ENCODE data around the gene LRRC4B. TPM values are rescaled to one million over a fixed set of nuclear protein-coding genes. Genes with fewer than 3 reads are reported as not detected.

LRRC4B gene
- polyA plus RNA-seq, 1 of the 3 experiments (the other 2 are of a cell fraction) = 6.9 TPM

DNA sequence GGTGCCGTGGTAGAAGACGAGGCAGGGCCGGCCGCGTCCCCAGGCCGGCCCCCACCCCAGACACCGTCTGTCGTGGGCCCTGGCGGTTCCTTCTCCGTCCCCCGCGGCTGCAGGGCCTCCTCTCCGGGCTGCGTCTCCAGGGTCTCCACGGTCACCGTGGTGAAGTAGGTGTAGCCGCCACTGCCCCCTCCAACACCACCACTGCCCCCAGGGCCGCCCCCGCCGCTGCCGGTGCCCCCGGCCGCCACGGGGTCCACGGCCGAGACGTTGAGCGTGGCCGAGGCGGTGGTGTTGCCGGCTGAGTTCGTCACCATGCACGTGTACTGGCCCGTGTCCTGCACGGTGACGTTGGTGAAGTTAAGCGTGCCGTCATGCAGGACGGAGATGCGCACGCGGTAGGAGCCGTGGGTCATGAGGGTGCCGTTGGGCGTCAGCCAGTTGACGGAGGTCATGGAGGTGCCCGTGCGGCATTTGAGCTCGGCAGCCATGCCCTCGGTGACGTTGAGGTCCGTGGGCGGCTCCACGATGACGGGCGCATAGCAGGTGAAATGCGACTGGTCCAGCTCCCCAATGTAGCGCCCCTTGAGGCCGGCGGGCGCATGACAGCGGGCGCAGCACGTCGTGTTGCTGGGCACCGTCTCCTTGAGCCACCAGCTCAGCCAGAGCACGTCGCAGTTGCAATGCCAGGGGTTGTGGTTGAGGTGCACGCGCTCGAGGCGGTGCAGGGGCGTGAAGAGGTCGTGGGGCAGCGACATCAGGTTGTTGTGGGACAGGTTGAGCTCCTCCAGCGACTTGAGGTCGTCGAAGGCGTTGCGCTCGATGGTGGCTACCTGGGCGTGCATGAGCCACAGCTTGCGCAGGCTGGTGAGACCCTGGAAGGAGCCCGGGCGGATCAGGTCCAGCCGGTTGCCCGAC lies 49.9 kb downstream of the LRRC4B start:
- no peaks in the 10 kb centered on the region for H3K9me2 ChIP-seq
- WGBS (ENCODE audit: low lambda C conversion rate) = 95% methylated on average over 71 of the region's 87 CpGs
- H3K4me3 ChIP-seq (ENCODE audit: low read depth in 2 of 2, low read length in 1 of 2) = no peak overlapping the region
- ChIA-PET CTCF (interaction anchor here (0.9 to 1.7 kb wide), 5 partner anchors 10 to 38 kb away, joined by 3 to 11 read pairs (median 4); no protein-coding TSS in a partner anchor), POLR2A (no interaction called here)
- DNase-seq = no peak
- H3K79me2 ChIP-seq (ENCODE audit: insufficient read depth) = no peaks in the 10 kb centered on the region
- no peaks in the 10 kb centered on the region for H3F3A ChIP-seq (replicated peaks; ENCODE audit: insufficient read depth)
- TF ChIP-seq, protein P1, sequence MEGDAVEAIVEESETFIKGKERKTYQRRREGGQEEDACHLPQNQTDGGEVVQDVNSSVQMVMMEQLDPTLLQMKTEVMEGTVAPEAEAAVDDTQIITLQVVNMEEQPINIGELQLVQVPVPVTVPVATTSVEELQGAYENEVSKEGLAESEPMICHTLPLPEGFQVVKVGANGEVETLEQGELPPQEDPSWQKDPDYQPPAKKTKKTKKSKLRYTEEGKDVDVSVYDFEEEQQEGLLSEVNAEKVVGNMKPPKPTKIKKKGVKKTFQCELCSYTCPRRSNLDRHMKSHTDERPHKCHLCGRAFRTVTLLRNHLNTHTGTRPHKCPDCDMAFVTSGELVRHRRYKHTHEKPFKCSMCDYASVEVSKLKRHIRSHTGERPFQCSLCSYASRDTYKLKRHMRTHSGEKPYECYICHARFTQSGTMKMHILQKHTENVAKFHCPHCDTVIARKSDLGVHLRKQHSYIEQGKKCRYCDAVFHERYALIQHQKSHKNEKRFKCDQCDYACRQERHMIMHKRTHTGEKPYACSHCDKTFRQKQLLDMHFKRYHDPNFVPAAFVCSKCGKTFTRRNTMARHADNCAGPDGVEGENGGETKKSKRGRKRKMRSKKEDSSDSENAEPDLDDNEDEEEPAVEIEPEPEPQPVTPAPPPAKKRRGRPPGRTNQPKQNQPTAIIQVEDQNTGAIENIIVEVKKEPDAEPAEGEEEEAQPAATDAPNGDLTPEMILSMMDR (IDR thresholded peaks at IDR 0.05) = peak; percentile 27; the same call in 1 of the 2 replicates
- TF ChIP-seq, protein P2, sequence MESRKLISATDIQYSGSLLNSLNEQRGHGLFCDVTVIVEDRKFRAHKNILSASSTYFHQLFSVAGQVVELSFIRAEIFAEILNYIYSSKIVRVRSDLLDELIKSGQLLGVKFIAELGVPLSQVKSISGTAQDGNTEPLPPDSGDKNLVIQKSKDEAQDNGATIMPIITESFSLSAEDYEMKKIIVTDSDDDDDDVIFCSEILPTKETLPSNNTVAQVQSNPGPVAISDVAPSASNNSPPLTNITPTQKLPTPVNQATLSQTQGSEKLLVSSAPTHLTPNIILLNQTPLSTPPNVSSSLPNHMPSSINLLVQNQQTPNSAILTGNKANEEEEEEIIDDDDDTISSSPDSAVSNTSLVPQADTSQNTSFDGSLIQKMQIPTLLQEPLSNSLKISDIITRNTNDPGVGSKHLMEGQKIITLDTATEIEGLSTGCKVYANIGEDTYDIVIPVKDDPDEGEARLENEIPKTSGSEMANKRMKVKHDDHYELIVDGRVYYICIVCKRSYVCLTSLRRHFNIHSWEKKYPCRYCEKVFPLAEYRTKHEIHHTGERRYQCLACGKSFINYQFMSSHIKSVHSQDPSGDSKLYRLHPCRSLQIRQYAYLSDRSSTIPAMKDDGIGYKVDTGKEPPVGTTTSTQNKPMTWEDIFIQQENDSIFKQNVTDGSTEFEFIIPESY (IDR thresholded peaks at IDR 0.05; ENCODE audit: borderline replicate concordance, low read depth) = no peak
- H3K27me3 ChIP-seq (ENCODE audit: insufficient read depth) = no peaks in the 10 kb centered on the region
- H2AFZ ChIP-seq (ENCODE audit: low read depth) = no peak overlapping the region
- no peak overlapping the region for H3K4me2 ChIP-seq
- peaks cover 0 to 20% of the 10 kb centered on the region in 2 experiments; a peak in 1 of 4 replicates for H3K4me1 ChIP-seq (ENCODE audit: control insufficient read depth in 1 of 2, insufficient read depth in 2 of 2, low read depth in 1 of 2, low read length in 1 of 2)
- no peak overlapping the region for H3K27ac ChIP-seq (ENCODE audit: low read depth in 2 of 2, low read length in 1 of 2)
- H3K36me3 ChIP-seq (replicated peaks in 1 of 2; ENCODE audit: control insufficient read depth in 1 of 2, insufficient read depth in 2 of 2, low read length in 1 of 2) = no peaks in the 10 kb centered on the region
- H3K9ac ChIP-seq = no peak overlapping the region
- H4K20me1 ChIP-seq (ENCODE audit: insufficient read depth) = no peaks in the 10 kb centered on the region
- H3K9me3 ChIP-seq = no peaks in the 10 kb centered on the region

DNA sequence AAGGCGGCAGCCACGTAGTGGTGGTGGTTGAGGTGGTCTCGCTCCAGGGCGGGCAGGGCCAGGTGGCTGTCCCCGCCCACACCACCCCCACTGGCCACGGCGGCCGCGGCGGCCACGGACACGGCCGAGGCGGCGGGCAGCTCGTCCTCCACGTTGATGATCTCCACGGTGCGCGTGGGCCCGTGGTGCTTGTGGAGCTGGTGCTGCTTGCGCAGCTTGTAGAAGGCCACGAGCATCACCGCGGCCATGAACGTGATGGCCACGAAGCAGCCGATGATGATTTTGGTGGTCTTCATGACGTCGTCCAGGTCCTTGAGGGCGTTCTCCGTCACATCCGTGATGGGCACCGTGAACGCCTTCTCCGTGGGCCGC lies 50.5 kb downstream of the LRRC4B start:
- ChIA-PET POLR2A (no interaction called here), CTCF (interaction anchor here (2.7 kb wide), 1 partner anchor 39 kb away, joined by 14 read pairs; no protein-coding TSS in a partner anchor)
- H3K27ac ChIP-seq (ENCODE audit: low read depth in 2 of 2, low read length in 1 of 2) = no peak overlapping the region
- no peaks in the 10 kb centered on the region for H3K27me3 ChIP-seq (ENCODE audit: insufficient read depth)
- H4K20me1 ChIP-seq (ENCODE audit: insufficient read depth) = no peaks in the 10 kb centered on the region
- no peaks in the 10 kb centered on the region for H3K9me2 ChIP-seq
- no peak for TF ChIP-seq SIN3A (IDR thresholded peaks at IDR 0.05; ENCODE audit: borderline replicate concordance, low read depth, low read length)
- no peak for TF ChIP-seq SMC3 (IDR thresholded peaks at IDR 0.05; ENCODE audit: low read depth, low read length)
- no peak for TF ChIP-seq MXI1 (IDR thresholded peaks at IDR 0.05; ENCODE audit: low read depth, low read length)
- no peak for TF ChIP-seq EP300 (IDR thresholded peaks at IDR 0.05; ENCODE audit: borderline replicate concordance in 1 of 2, low read depth in 1 of 2, low read length in 1 of 2)
- no peak for TF ChIP-seq FOXJ3 (CRISPR knock-in tag; IDR thresholded peaks at IDR 0.05)
- TF ChIP-seq ELF1 (IDR thresholded peaks at IDR 0.05) = no peak
- no peak for TF ChIP-seq RFX5 (IDR thresholded peaks at IDR 0.05; ENCODE audit: low read length)
- TF ChIP-seq, protein P2 (IDR thresholded peaks at IDR 0.05; ENCODE audit: borderline replicate concordance, low read depth) = no peak
- TF ChIP-seq JUND (IDR thresholded peaks at IDR 0.05) = no peak
- TF ChIP-seq, protein P1 (IDR thresholded peaks at IDR 0.05) = no peak
- no peak for TF ChIP-seq EZH2phosphoT487 (IDR thresholded peaks at IDR 0.05; ENCODE audit: borderline replicate concordance, low read depth)
- TF ChIP-seq POLR2AphosphoS5 (IDR thresholded peaks at IDR 0.05; ENCODE audit: low read depth, low read length) = no peak
- TF ChIP-seq TEAD4 (IDR thresholded peaks at IDR 0.05; ENCODE audit: borderline replicate concordance, insufficient read depth) = no peak
- no peaks in the 10 kb centered on the region for H3K79me2 ChIP-seq (ENCODE audit: insufficient read depth)
- H3K4me3 ChIP-seq (ENCODE audit: low read depth in 2 of 2, low read length in 1 of 2) = no peak overlapping the region
- H2AFZ ChIP-seq (ENCODE audit: low read depth) = no peak overlapping the region
- no peak overlapping the region for H3K9ac ChIP-seq
- H3F3A ChIP-seq (replicated peaks; ENCODE audit: insufficient read depth) = no peaks in the 10 kb centered on the region
- no peaks in the 10 kb centered on the region for H3K9me3 ChIP-seq
- H3K36me3 ChIP-seq (replicated peaks in 1 of 2; ENCODE audit: control insufficient read depth in 1 of 2, insufficient read depth in 2 of 2, low read length in 1 of 2) = no peaks in the 10 kb centered on the region
- DNase-seq = no peak
- H3K4me2 ChIP-seq = no peak overlapping the region
- 92% methylated on average over 29 of the region's 37 CpGs for WGBS (ENCODE audit: low lambda C conversion rate)
- peaks cover 0 to 27% of the 10 kb centered on the region in 2 experiments; a peak in 1 of 4 replicates for H3K4me1 ChIP-seq (ENCODE audit: control insufficient read depth in 1 of 2, insufficient read depth in 2 of 2, low read depth in 1 of 2, low read length in 1 of 2)

Measured in SK-N-SH (cell line).